CD14-positive monocyte (primary cell): ENCODE measurements around the gene TSPAN32. TPM values are rescaled to one million over a fixed set of nuclear protein-coding genes. Genes with fewer than 3 reads are reported as not detected.
"Not testable (repeated sequence)": the region's sequence is repeated elsewhere in the genome, so short reads cannot be mapped to it uniquely, and the experiment has no call there.

Experiments used
- DNase-seq, 3 donors: peaks; one replicate each; pipeline ENCODE4 v3.0.0-alpha.2; 2011 to 2022
- H2AFZ ChIP-seq: 2 replicates; pipeline ENCODE4 v1.6.0; 2012; ENCODE audit warnings: mild to moderate bottlenecking, low read depth, low read length, inconsistent platforms; ENCODE audit not compliant: insufficient read depth, poor library complexity, severe bottlenecking
- H3K27ac ChIP-seq, 2 donors: 1 replicate in 1 of 2; 2 replicates in 1 of 2; pipeline ENCODE4 v1.5.1; 2012 to 2013; ENCODE audit warnings: low read length in 2 of 2, control low read depth in 1 of 2, inconsistent platforms in 1 of 2, low read depth in 1 of 2, mild to moderate bottlenecking in 1 of 2
- H3K27me3 ChIP-seq, 2 donors: one replicate each; pipeline versions ENCODE4 v1.6.0 to v1.6.1; 2011 to 2013; ENCODE audit warnings: low read length in 2 of 2; ENCODE audit not compliant: control insufficient read depth in 2 of 2, insufficient read depth in 2 of 2
- H3K36me3 ChIP-seq, 2 donors: replicated peaks in 1 of 2; 1 replicate in 1 of 2; 2 replicates in 1 of 2; pipeline versions ENCODE4 v1.5.1 to v1.6.1; 2012 to 2013; ENCODE audit warnings: low read length in 2 of 2, control low read depth in 1 of 2, inconsistent platforms in 1 of 2, mild to moderate bottlenecking in 1 of 2; ENCODE audit not compliant: insufficient read depth in 2 of 2, control insufficient read depth in 1 of 2
- H3K4me1 ChIP-seq, 2 donors: 1 replicate in 1 of 2; 2 replicates in 1 of 2; pipeline versions ENCODE4 v1.5.1 to v1.6.1; 2012 to 2013; ENCODE audit warnings: low read length in 2 of 2, control low read depth in 1 of 2, inconsistent platforms in 1 of 2, mild to moderate bottlenecking in 1 of 2, moderate library complexity in 1 of 2; ENCODE audit not compliant: insufficient read depth in 2 of 2, control insufficient read depth in 1 of 2
- H3K4me2 ChIP-seq: replicated peaks from 2 replicates; pipeline ENCODE3; 2012; ENCODE audit warnings: low read length, moderate library complexity, mild to moderate bottlenecking; ENCODE audit not compliant: poor library complexity, severe bottlenecking; ENCODE audit errors: extremely low read depth
- H3K4me3 ChIP-seq, 3 experiments: fragments of 200-600 bp in 1 of 3; sonication (generic) in 1 of 3; replicated peaks in 1 of 3; 1 replicate in 2 of 3; 2 replicates in 1 of 3; pipeline ENCODE4 v1.5.1; 2011 to 2013; ENCODE audit warnings: low read length in 3 of 3, mild to moderate bottlenecking in 3 of 3, control low read depth in 2 of 3, low read depth in 2 of 3, inconsistent platforms in 1 of 3, moderate library complexity in 1 of 3
- H3K79me2 ChIP-seq: 2 replicates; pipeline ENCODE4 v1.6.0; 2012; ENCODE audit warnings: mild to moderate bottlenecking, control low read depth, inconsistent platforms, low read length, moderate library complexity; ENCODE audit not compliant: insufficient read depth
- H3K9ac ChIP-seq: 2 replicates; pipeline ENCODE4 v1.6.0; 2017; ENCODE audit warnings: low read length, mild to moderate bottlenecking; ENCODE audit not compliant: insufficient read depth, poor library complexity, severe bottlenecking
- H3K9me3 ChIP-seq, 2 donors: replicated peaks in 1 of 2; 1 replicate in 1 of 2; 2 replicates in 1 of 2; pipeline versions ENCODE4 v1.5.1 to v1.6.1; 2012 to 2013; ENCODE audit warnings: low read length in 2 of 2, control low read depth in 1 of 2; ENCODE audit not compliant: control insufficient read depth in 1 of 2, insufficient read depth in 1 of 2
- H4K20me1 ChIP-seq: 2 replicates; pipeline ENCODE4 v1.6.0; 2012; ENCODE audit warnings: mild to moderate bottlenecking, low read length, control low read depth, moderate library complexity; ENCODE audit not compliant: insufficient read depth
- H3K27ac Mint-ChIP-seq, 7 donors: one replicate each; pipeline ENCODE4 v1.8.0; 2020; ENCODE audit warnings: mild to moderate bottlenecking in 7 of 7, mixed read lengths in 7 of 7, moderate library complexity in 6 of 7, inconsistent platforms in 2 of 7
- H3K27me3 Mint-ChIP-seq, 3 donors: one replicate each; pipeline ENCODE4 v1.8.0; 2021 to 2022; ENCODE audit warnings: low read depth in 3 of 3, mild to moderate bottlenecking in 3 of 3, mixed read lengths in 3 of 3, moderate library complexity in 3 of 3, inconsistent platforms in 1 of 3
- H3K36me3 Mint-ChIP-seq, 2 donors: one replicate each; pipeline ENCODE4 v1.8.0; 2020; ENCODE audit warnings: mixed read lengths in 2 of 2, inconsistent platforms in 1 of 2, mild to moderate bottlenecking in 1 of 2
- H3K4me1 Mint-ChIP-seq: one replicate; pipeline ENCODE4 v1.8.0; 2020; ENCODE audit warnings: mild to moderate bottlenecking, mixed read lengths
- H3K4me3 Mint-ChIP-seq, 2 donors: one replicate each; pipeline ENCODE4 v1.8.0; 2020; ENCODE audit warnings: mild to moderate bottlenecking in 2 of 2, mixed read lengths in 2 of 2, moderate library complexity in 1 of 2
- H3K9me3 Mint-ChIP-seq, 7 donors: one replicate each; pipeline ENCODE4 v1.8.0; 2020 to 2022; ENCODE audit warnings: mixed read lengths in 7 of 7, mild to moderate bottlenecking in 6 of 7, moderate library complexity in 6 of 7, inconsistent platforms in 2 of 7
- CTCF ChIP-seq: fragments of 200-600 bp; IDR thresholded peaks from one replicate; pipeline ENCODE4 v1.8.0; 2022; ENCODE audit warnings: antibody characterized with exemption, mild to moderate bottlenecking
- WGBS: methylation state at CpG from one replicate; pipeline ENCODE4 v1.1.5; 2013; ENCODE audit warnings: missing lambda C conversion rate; ENCODE audit not compliant: insufficient coverage; 5-methylcytosine and 5-hydroxymethylcytosine counted together
- intact Hi-C, 2 donors: fragments of 100-400 bp; cut with micrococcal nuclease; formaldehyde crosslinking; loops; one replicate each; pipeline versions ENCODE4 v1.15.0 to v1.15.1; 2023
- polyA plus RNA-seq, 3 donors: library from polyadenylated mRNA; depleted of rRNA in 1 of 3; unstranded in 2 of 3; stranded (reverse) in 1 of 3; fragments of 300-500 nt in 2 of 3; fragments of >200 nt in 1 of 3; fragmentation: Illumina TruSeq in 2 of 3; gene quantifications; 1 replicate in 2 of 3; 2 replicates in 1 of 3; pipeline ENCODE4 v1.2.3, GENCODE V29; 2012 to 2021

The TSPAN32 gene
- polyA plus RNA-seq, 3 donors, result 34.8 to 136 (median 82.5) TPM

GRCh38 chr11:2355000-2355644 lies 53.3 kb downstream of the TSPAN32 start:
- no peaks in the 10 kb centered on the region for H3K4me1 ChIP-seq
- H3K4me3 ChIP-seq, result no peak overlapping the region
- H3K27ac Mint-ChIP-seq, result no peak overlapping the region
- H3K4me3 Mint-ChIP-seq, result no peak overlapping the region
- no peak for TF ChIP-seq CTCF
- no peak overlapping the region for H3K9ac ChIP-seq
- H2AFZ ChIP-seq, result no peak overlapping the region
- peaks cover 5 to 23% (median 18%) of the 10 kb centered on the region in 3 donors for H3K27me3 Mint-ChIP-seq
- no peak overlapping the region for H3K27ac ChIP-seq
- H3K36me3 ChIP-seq, result no peaks in the 10 kb centered on the region
- intact Hi-C loops, result loop anchor here in 1 of 2 donors (10.0 kb wide), 1 partner anchor 60 kb away; no protein-coding TSS in a partner anchor
- no peak for DNase-seq
- 87% methylated on average over 4 of the region's 7 CpGs for WGBS
- no peaks in the 10 kb centered on the region for H3K4me1 Mint-ChIP-seq
- H3K36me3 Mint-ChIP-seq, result no peaks in the 10 kb centered on the region
- H3K79me2 ChIP-seq, result no peaks in the 10 kb centered on the region
- H3K9me3 Mint-ChIP-seq, result peaks cover 0 to 2% (median 0%) of the 10 kb centered on the region in 7 donors
- H3K27me3 ChIP-seq, result no peaks in the 10 kb centered on the region
- H3K9me3 ChIP-seq, result no peaks in the 10 kb centered on the region
- H3K4me2 ChIP-seq, result no peak overlapping the region
- H4K20me1 ChIP-seq, result no peaks in the 10 kb centered on the region

- peaks cover 4 to 20% (median 15%) of the 10 kb centered on the region in 3 donors for H3K27me3 Mint-ChIP-seq
- Histone ChIP-seq H3K9ac (no peak overlapping the region), H2AFZ (no peak overlapping the region), H3K79me2 (no peaks in the 10 kb centered on the region), H3K4me1 (no peaks in the 10 kb centered on the region), H3K27me3 (no peaks in the 10 kb centered on the region), H3K4me2 (no peak overlapping the region), H3K27ac (no peak overlapping the region), H3K36me3 (no peaks in the 10 kb centered on the region), H4K20me1 (no peaks in the 10 kb centered on the region), H3K9me3 (no peaks in the 10 kb centered on the region), H3K4me3 (no peak overlapping the region)
- H3K4me1 Mint-ChIP-seq, result no peaks in the 10 kb centered on the region
- no peaks in the 10 kb centered on the region for H3K36me3 Mint-ChIP-seq
- no peak for DNase-seq
- TF ChIP-seq CTCF, result no peak
- no peak overlapping the region for H3K4me3 Mint-ChIP-seq
- H3K27ac Mint-ChIP-seq, result no peak overlapping the region
- H3K9me3 Mint-ChIP-seq, result peaks cover 0 to 2% (median 0%) of the 10 kb centered on the region in 7 donors
- 94% methylated on average over 2 of the region's 8 CpGs for WGBS
- intact Hi-C loops, result loop anchor here in 1 of 2 donors (10.0 kb wide), 1 partner anchor 58 kb away; no protein-coding TSS in a partner anchor
These were observed 55.4 kb downstream of the TSPAN32 start for GRCh38 chr11:2357246-2357645.

GRCh38 chr11:2357651-2358050 lies 55.8 kb downstream of the TSPAN32 start:
- H4K20me1 ChIP-seq, H2AFZ ChIP-seq, H3K4me1 ChIP-seq, H3K79me2 ChIP-seq, H3K9me3 Mint-ChIP-seq, H3K27me3 ChIP-seq, H3K9me3 ChIP-seq, H3K27ac ChIP-seq, H3K36me3 ChIP-seq, H3K4me3 Mint-ChIP-seq, H3K9ac ChIP-seq, H3K36me3 Mint-ChIP-seq, H3K27ac Mint-ChIP-seq, H3K4me2 ChIP-seq, H3K4me1 Mint-ChIP-seq, H3K4me3 ChIP-seq, DNase-seq: not testable (repeated sequence)
- intact Hi-C loops, result loop anchor here in 1 of 2 donors (10.0 kb wide), 1 partner anchor 57 kb away; no protein-coding TSS in a partner anchor
- WGBS, result 97% methylated on average over 7 of the region's 13 CpGs
- H3K27me3 Mint-ChIP-seq, result peaks cover 7 to 17% (median 15%) of the 10 kb centered on the region in 3 donors
